RWPE1 (cell line): ENCODE measurements around the gene FBXO9.

Experiments used
- CTCF ChIA-PET: fragments of 350-600 bp; sonication (Branson Sonifier 250); formaldehyde crosslinking; extraction: SDS; loops from one replicate; lab custom pipeline; 2021; lab: Yijun Ruan, JAX
- POLR2A ChIA-PET: fragments of 400-600 bp; formaldehyde crosslinking; extraction: SDS; loops from one replicate; lab custom pipeline; 2020; ENCODE audit warnings: antibody characterized with exemption; ENCODE audit not compliant: low non-redundant PET; lab: Yijun Ruan, JAX
- DNase-seq: peaks from one replicate; pipeline ENCODE4 v3.0.0; 2012; ENCODE audit warnings: low spot score
- H3K27ac ChIP-seq: fragments of 450-650 bp; 2 replicates; pipeline ENCODE4 v1.5.1; 2017
- TF ChIP-seq, protein P1 (sequence below): fragments of 450-650 bp; conservative IDR thresholded peaks from 2 replicates; pipeline ENCODE4 v1.5.1; 2017; ENCODE audit warnings: low read depth, mild to moderate bottlenecking

Gene FBXO9

DNA sequence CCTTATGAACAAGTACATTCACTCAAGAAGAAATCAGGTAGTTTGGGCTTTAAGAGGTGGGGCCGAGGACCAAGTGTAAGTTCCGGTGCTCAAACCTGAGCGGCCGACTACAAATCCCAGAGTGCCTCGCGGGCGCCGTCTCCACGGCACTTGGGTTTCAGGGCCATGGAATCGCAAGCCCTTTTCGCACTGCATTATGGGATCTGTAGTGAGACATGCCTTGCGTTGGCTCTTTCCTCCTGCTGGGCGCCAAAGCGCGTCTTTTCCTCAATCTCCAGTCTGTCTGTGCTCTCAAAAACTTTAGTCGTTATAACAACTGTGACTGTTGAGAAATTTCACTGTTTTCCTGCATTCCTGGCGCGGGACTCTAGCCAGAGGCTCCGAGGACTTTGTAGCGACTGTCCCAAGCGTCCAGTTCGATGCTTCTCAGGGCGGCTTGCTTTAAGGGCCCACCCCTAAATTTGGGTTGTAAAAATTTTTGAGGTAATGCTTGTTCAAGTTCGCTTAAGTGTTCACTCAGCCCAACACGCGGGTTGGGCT lies 408 bp upstream of the FBXO9 start:
- peak; percentile 92 for DNase-seq
- peak overlapping the region; percentile 85 for H3K27ac ChIP-seq
- TF ChIP-seq, protein P1, sequence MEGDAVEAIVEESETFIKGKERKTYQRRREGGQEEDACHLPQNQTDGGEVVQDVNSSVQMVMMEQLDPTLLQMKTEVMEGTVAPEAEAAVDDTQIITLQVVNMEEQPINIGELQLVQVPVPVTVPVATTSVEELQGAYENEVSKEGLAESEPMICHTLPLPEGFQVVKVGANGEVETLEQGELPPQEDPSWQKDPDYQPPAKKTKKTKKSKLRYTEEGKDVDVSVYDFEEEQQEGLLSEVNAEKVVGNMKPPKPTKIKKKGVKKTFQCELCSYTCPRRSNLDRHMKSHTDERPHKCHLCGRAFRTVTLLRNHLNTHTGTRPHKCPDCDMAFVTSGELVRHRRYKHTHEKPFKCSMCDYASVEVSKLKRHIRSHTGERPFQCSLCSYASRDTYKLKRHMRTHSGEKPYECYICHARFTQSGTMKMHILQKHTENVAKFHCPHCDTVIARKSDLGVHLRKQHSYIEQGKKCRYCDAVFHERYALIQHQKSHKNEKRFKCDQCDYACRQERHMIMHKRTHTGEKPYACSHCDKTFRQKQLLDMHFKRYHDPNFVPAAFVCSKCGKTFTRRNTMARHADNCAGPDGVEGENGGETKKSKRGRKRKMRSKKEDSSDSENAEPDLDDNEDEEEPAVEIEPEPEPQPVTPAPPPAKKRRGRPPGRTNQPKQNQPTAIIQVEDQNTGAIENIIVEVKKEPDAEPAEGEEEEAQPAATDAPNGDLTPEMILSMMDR = no peak
- ChIA-PET POLR2A (no interaction called here), CTCF (no interaction called here)

DNA sequence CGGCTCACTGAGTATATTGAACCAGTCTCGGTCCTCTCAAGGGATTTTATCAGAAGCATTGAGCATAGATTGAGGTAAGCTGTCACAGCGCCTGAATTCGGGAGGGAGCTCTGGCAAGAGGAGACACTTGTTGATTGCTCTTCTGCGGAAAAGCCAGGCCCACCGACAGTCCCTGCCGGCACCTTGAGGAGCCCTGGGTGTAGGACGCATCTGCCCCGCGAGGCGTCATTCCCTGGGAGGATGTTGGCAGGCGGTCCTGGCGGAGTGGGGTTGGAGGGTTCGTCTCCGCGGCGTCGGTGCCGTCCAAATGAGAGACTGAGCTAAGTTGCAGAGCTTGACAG lies 843 bp downstream of the FBXO9 start:
- peak overlapping the region; percentile 85 for H3K27ac ChIP-seq
- POLR2A ChIA-PET = no interaction called here
- CTCF ChIA-PET = interaction anchor here (0.6 to 0.7 kb wide), 4 partner anchors 22 to 1272 kb away, joined by 3 to 7 read pairs (median 4); no protein-coding TSS in a partner anchor
- TF ChIP-seq, protein P1 = no peak
- DNase-seq = peak; percentile 40

DNA sequence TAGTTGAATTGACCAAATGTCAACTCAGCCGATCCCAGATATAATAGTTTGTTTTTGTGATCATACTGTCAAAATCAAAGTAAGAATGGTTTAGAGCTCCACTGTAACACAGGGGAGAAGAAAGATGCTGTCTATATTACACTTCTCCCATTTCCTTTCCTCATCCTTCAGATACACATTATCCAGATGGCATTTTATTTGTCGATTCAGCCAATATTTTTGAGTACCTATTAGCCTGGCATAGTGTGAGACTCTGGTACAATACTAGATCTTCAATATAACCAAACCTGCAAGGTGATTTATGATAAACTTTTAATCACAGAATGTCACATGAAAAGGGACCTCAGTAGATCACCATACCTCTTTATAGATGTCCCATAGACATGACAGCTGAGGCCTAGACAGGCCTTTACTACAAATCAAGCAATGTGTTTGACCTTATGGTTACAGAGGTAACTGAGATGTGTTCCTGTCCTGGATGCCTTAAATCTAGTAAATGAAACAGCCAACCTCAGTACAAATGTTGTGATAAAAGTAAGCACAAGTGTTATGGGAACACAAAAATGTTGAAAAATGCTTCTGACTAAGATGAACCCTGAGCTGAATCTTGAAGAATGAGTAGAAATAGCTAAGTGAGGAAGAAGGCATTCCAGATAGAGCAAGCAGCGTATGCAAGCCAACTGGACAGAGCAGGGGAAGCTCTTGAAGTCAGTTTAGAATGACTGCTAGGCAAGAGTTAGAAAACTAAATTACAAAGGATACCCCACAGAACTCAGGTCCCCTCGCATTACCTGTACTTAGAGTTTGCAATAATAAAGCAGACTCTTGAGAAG lies 1.9 kb downstream of the FBXO9 start:
- no peak for DNase-seq
- H3K27ac ChIP-seq = no peak overlapping the region
- TF ChIP-seq, protein P1 = no peak
- CTCF ChIA-PET = interaction anchor here (0.6 kb wide), 3 partner anchors 23 to 190 kb away, joined by 3 to 4 read pairs (median 4); no protein-coding TSS in a partner anchor
- POLR2A ChIA-PET = no interaction called here

DNA sequence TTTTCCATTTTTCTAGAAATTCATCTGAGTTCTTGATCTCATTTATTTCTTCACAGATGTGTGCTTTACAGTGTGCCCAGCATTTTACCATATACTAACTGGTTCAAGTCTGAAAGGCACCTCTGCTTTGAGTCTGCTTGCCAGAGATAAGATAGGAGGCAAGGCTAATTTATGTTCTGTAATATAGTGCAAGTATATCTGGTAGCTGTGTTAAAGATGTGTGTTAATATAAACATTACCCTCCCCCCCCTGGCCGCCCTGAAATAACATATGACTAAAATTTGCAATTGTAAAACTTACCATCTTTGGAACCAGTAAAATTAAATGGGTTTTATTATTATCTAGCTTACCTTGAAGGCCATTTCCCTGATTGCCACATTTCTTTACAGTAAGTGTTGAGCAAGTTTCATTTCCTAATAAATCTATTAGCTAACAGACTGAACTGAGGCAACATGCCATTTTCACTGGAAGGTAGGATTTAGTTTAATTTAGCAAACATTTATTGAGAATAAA lies 2.7 kb downstream of the FBXO9 start:
- TF ChIP-seq, protein P1 = no peak
- POLR2A ChIA-PET = no interaction called here
- CTCF ChIA-PET = interaction anchor here (0.6 kb wide), 1 partner anchor 43 kb away, joined by 4 read pairs; no protein-coding TSS in a partner anchor

DNA sequence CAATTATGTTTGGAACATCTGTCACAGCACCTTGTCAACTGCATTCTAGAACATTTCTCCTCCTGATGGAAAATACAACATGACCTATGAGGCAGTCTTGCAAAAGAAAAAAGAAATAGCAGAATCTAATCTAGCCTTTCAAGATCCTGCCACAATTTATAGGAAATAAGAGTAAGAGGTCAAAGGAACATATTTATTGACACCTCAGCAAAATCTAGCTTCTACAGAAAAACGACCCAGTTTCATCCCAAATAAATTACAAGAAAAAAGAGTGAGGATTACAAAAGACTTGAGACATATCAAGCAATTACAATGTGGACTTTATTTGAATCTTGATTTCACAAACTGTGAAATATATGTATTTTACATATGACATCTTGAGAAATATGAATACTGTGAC lies 4.2 kb downstream of the FBXO9 start:
- no peak for DNase-seq
- CTCF ChIA-PET = no interaction called here
- POLR2A ChIA-PET = no interaction called here
- no peak overlapping the region for H3K27ac ChIP-seq
- TF ChIP-seq, protein P1 = no peak

More for the DNA sequence above, 2.7 kb downstream of the FBXO9 start:
- DNase-seq = no peak
- H3K27ac ChIP-seq = no peak overlapping the region

DNA sequence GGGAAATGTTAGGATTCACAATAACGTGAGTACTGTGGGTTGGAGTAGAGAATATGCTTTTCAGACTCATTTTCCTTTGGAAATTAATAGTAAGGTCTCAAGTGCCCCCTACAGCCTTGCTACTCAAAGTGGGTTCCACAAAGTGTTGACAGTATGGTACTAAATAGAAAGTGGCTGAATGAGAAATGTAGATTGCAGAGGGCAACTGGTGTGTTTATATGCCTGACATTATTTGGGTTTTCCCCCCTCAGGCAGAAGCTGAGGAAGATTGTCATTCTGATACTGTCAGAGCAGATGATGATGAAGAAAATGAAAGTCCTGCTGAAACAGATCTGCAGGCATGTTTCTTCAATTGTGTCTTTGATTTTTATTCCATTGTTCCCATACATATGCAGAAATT lies 5.6 kb downstream of the FBXO9 start:
- H3K27ac ChIP-seq = no peak overlapping the region
- ChIA-PET POLR2A (no interaction called here), CTCF (no interaction called here)
- no peak for DNase-seq
- TF ChIP-seq, protein P1 = no peak
